ENCODE measurements around the gene MRNIP. TPM values are rescaled to one million over a fixed set of nuclear protein-coding genes. Genes with fewer than 3 reads are reported as not detected.

Gene MRNIP
- total RNA-seq, 1 experiment from 2014 or later = 20.2 TPM

DNA sequence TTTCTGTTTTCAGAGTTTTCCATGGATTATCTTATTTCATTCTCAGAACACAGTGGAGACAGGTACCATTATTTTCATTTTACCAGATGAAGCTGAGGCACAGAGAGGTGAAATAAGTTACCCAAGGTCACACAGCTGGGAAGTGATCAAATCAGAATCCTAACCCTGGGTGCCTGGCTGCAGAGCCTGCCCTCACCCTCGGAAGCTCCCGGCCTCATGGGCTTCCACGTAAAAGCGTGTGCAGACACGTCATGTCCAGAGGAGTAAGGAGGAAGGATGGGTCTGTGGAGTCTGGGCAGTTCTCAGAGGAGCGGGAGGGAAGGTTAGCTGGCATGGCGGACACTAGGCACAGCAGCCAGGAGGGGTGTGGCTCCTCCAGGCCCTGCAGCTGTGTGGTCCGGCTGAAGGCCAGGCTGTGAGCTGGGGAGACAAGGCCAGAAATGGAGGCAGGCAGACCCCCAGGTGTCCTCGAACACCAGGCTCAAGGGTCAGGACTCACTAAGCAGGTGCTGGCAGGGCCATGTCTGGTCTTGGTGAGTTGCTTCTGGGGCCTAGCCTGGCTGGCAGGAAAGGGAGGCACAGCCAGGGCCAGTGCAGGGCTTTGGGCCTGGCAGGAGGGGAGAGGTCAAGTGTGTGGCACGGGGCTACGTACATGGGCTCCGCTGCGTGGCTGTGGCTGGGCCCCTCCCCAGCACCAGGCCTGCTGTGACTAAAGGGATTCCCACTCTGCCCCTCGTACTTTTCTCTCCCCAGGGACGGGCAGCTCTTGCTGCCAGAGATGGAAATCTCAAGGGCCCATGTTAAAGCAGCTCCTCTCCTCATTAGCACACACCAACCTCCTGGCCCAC is 43.5 kb upstream of the MRNIP start:
- TF ChIP-seq EZH2phosphoT487 (IDR thresholded peaks at IDR 0.05; ENCODE audit: borderline replicate concordance, low read length) (no peak), EZH2 (IDR thresholded peaks at IDR 0.05; ENCODE audit: low read length, unreplicated experiment) (no peak)
- TF ChIP-seq, protein P1, sequence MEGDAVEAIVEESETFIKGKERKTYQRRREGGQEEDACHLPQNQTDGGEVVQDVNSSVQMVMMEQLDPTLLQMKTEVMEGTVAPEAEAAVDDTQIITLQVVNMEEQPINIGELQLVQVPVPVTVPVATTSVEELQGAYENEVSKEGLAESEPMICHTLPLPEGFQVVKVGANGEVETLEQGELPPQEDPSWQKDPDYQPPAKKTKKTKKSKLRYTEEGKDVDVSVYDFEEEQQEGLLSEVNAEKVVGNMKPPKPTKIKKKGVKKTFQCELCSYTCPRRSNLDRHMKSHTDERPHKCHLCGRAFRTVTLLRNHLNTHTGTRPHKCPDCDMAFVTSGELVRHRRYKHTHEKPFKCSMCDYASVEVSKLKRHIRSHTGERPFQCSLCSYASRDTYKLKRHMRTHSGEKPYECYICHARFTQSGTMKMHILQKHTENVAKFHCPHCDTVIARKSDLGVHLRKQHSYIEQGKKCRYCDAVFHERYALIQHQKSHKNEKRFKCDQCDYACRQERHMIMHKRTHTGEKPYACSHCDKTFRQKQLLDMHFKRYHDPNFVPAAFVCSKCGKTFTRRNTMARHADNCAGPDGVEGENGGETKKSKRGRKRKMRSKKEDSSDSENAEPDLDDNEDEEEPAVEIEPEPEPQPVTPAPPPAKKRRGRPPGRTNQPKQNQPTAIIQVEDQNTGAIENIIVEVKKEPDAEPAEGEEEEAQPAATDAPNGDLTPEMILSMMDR (conservative IDR thresholded peaks at IDR 0.05; ENCODE audit: low read depth, low read length) = no peak
- Histone ChIP-seq H3K9ac (ENCODE audit: low read length) (no peak overlapping the region), H3K27me3 (ENCODE audit: low read length) (no peaks in the 10 kb centered on the region), H3K79me2 (ENCODE audit: low read length) (peaks cover 28% of the 10 kb centered on the region), H3F3A (ENCODE audit: low read length, unreplicated experiment) (no peaks in the 10 kb centered on the region), H3K36me3 (ENCODE audit: low read depth, low read length) (no peaks in the 10 kb centered on the region; the same call in none of the 2 replicates), H3K27ac (ENCODE audit: low read length) (no peak overlapping the region), H3K4me2 (ENCODE audit: low read length) (no peak overlapping the region), H3K9me3 (ENCODE audit: low read length) (no peaks in the 10 kb centered on the region), H4K20me1 (ENCODE audit: low read length) (peaks cover 4% of the 10 kb centered on the region; the same call in 1 of the 2 replicates), H3K9me2 (replicated peaks; ENCODE audit: low read length) (no peaks in the 10 kb centered on the region), H3K4me1 (ENCODE audit: insufficient read depth, low read length) (peaks cover 13% of the 10 kb centered on the region), H3K4me3 (ENCODE audit: low read length) (no peak overlapping the region), H2AFZ (ENCODE audit: low read length) (no peak overlapping the region)
- ChIA-PET CTCF (no interaction called here), POLR2A (ENCODE audit: unreplicated experiment) (no interaction called here)
- BruUV-seq (replicated peaks) = no TSS peak
- ATAC-seq (no peak), DNase-seq (no peak)
- intact Hi-C loops (cut with micrococcal nuclease) = no loop called here

DNA sequence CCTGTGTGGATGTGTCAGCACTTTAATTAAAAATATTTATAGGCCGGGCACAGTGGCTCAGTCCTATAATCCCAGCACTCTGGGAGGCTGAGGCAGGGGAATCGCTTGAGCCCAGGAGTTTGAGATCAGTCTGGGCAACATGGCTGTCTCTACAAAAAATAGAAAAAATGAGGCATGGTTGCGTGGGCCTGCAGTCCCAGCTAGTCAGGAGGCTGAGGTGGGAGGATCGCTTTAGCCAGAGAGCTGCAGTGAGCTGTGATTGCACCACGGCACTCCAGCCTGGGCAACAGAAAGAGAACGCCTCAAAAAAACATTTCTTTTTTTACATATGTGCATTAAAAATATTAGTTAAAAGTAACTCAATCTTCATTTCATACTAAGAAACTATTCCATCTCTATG is 42.8 kb upstream of the MRNIP start:
- CTCF ChIA-PET = no interaction called here
- no TSS peak for BruUV-seq (replicated peaks)

More for the DNA sequence above, 42.8 kb upstream of the MRNIP start:
- TF ChIP-seq, protein P1 (conservative IDR thresholded peaks at IDR 0.05; ENCODE audit: low read depth, low read length) = no peak
- TF ChIP-seq EZH2phosphoT487 (IDR thresholded peaks at IDR 0.05; ENCODE audit: borderline replicate concordance, low read length) (no peak), EZH2 (IDR thresholded peaks at IDR 0.05; ENCODE audit: low read length, unreplicated experiment) (no peak)
- H3K4me2 ChIP-seq (ENCODE audit: low read length) = no peak overlapping the region
- no peak overlapping the region for H3K4me3 ChIP-seq (ENCODE audit: low read length)
- H3K79me2 ChIP-seq (ENCODE audit: low read length) = peaks cover 21% of the 10 kb centered on the region
- no peak for DNase-seq
- H4K20me1 ChIP-seq (ENCODE audit: low read length) = peaks cover 3% of the 10 kb centered on the region; the same call in 1 of the 2 replicates
- no peak overlapping the region for H2AFZ ChIP-seq (ENCODE audit: low read length)
- no peaks in the 10 kb centered on the region for H3K9me2 ChIP-seq (replicated peaks; ENCODE audit: low read length)
- intact Hi-C loops (cut with micrococcal nuclease) = no loop called here
- H3K9ac ChIP-seq (ENCODE audit: low read length) = no peak overlapping the region
- H3K27ac ChIP-seq (ENCODE audit: low read length) = no peak overlapping the region
- H3K4me1 ChIP-seq (ENCODE audit: insufficient read depth, low read length) = peaks cover 9% of the 10 kb centered on the region
- H3K9me3 ChIP-seq (ENCODE audit: low read length) = no peaks in the 10 kb centered on the region
- H3K36me3 ChIP-seq (ENCODE audit: low read depth, low read length) = no peaks in the 10 kb centered on the region; the same call in none of the 2 replicates
- H3F3A ChIP-seq (ENCODE audit: low read length, unreplicated experiment) = no peaks in the 10 kb centered on the region
- POLR2A ChIA-PET (ENCODE audit: unreplicated experiment) = no interaction called here
- no peak for ATAC-seq
- no peaks in the 10 kb centered on the region for H3K27me3 ChIP-seq (ENCODE audit: low read length)
